ENCODE results near the gene CIAPIN1. TPM values are rescaled to one million over a fixed set of nuclear protein-coding genes. Genes with fewer than 3 reads are reported as not detected.

Gene CIAPIN1
- total RNA-seq, 1 experiment from 2014 or later = 82.8 TPM

DNA sequence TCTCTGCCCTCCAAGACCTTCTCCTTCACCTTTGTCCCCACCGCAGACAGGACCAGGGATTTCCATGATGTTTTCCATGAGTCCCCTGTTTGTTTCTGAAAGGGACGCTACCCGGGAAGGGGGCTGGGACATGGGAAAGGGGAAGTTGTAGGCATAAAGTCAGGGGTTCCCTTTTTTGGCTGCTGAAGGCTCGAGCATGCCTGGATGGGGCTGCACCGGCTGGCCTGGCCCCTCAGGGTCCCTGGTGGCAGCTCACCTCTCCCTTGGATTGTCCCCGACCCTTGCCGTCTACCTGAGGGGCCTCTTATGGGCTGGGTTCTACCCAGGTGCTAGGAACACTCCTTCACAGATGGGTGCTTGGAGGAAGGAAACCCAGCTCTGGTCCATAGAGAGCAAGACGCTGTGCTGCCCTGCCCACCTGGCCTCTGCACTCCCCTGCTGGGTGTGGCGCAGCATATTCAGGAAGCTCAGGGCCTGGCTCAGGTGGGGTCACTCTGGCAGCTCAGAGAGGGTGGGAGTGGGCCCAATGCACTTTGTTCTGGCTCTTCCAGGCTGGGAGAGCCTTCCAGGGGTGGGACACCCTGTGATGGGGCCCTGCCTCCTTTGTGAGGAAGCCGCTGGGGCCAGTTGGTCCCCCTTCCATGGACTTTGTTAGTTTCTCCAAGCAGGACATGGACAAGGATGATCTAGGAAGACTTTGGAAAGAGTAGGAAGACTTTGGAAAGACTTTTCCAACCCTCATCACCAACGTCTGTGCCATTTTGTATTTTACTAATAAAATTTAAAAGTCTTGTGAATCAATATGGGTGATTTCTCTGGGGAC is 62.7 kb downstream of the CIAPIN1 start:
- no peak for TF ChIP-seq CTCF (conservative IDR thresholded peaks at IDR 0.05)
- no peaks in the 10 kb centered on the region for H3K79me1 ChIP-seq (ENCODE audit: insufficient read depth, low read depth, low read length, poor library complexity, severe bottlenecking)
- no peak overlapping the region for H3K27ac ChIP-seq (ENCODE audit: insufficient read length, low read depth, low read length)
- H2BK20ac ChIP-seq (ENCODE audit: low read depth, low read length, poor library complexity, severe bottlenecking) = no peak overlapping the region
- Mint-ChIP-seq H3K36me3 (ENCODE audit: insufficient read depth in 1 of 3, low read depth in 3 of 3) (no peaks in the 10 kb centered on the region), H3K9me3 (peaks cover 0 to 5% of the 10 kb centered on the region in 2 experiments; a peak in 1 of 5 replicates), H3K27ac (no peak overlapping the region; a peak in 3 of 7 replicates), H3K4me1 (peaks cover 5 to 18% of the 10 kb centered on the region in 2 experiments), H3K27me3 (ENCODE audit: low read depth) (peaks cover 3% of the 10 kb centered on the region), H3K4me3 (no peak overlapping the region)
- H3K14ac ChIP-seq (ENCODE audit: insufficient read depth, low read length) = no peak overlapping the region; the same call in 1 of the 2 replicates
- no peak overlapping the region for H3K23ac ChIP-seq (ENCODE audit: insufficient read length, low read depth, low read length)
- H3K9me3 ChIP-seq (ENCODE audit: control insufficient read depth, low read depth, low read length) = no peaks in the 10 kb centered on the region
- H3K56ac ChIP-seq (ENCODE audit: insufficient read length, low read depth, low read length) = no peak overlapping the region
- no peak overlapping the region for H3K4me2 ChIP-seq (ENCODE audit: insufficient read depth, insufficient read length, low read length)
- no peaks in the 10 kb centered on the region for H3K79me2 ChIP-seq (ENCODE audit: insufficient read depth, low read length)
- H4K91ac ChIP-seq (ENCODE audit: insufficient read length, low read depth, low read length) = no peak overlapping the region
- H2AFZ ChIP-seq (ENCODE audit: low read length) = no peak overlapping the region
- no peak overlapping the region for H2BK12ac ChIP-seq (ENCODE audit: insufficient read length, low read depth, low read length)
- H3K9ac ChIP-seq (ENCODE audit: extremely low read depth, insufficient read length, low read length) = no peak overlapping the region
- no CpG with 5 or more reads among the region's 11 CpGs for WGBS (ENCODE audit: extremely low coverage, insufficient read length, low lambda C conversion rate)
- no peak overlapping the region for H3T11ph ChIP-seq (ENCODE audit: low read length)
- no peak overlapping the region for H4K5ac ChIP-seq (ENCODE audit: insufficient read length, low read depth, low read length)
- no peaks in the 10 kb centered on the region for H3K23me2 ChIP-seq (ENCODE audit: insufficient read length, low read depth, low read length, poor library complexity, severe bottlenecking)
- no peak overlapping the region for H2BK15ac ChIP-seq (ENCODE audit: low read depth, low read length)
- no peak overlapping the region for H3K18ac ChIP-seq (ENCODE audit: insufficient read length, low read depth, low read length)
- H3K4ac ChIP-seq (ENCODE audit: low read depth, low read length) = no peak overlapping the region
- H4K20me1 ChIP-seq (ENCODE audit: control insufficient read depth, insufficient read depth, insufficient read length) = no peaks in the 10 kb centered on the region
- H3K27me3 ChIP-seq (ENCODE audit: insufficient read depth, low read length) = no peaks in the 10 kb centered on the region
- H2BK5ac ChIP-seq (ENCODE audit: insufficient read length, low read length) = no peak overlapping the region
- H4K8ac ChIP-seq (replicated peaks; ENCODE audit: insufficient read length, low read depth, low read length) = no peak overlapping the region
- H2BK120ac ChIP-seq (ENCODE audit: low read depth, low read length, poor library complexity, severe bottlenecking) = no peak overlapping the region
- no peak for DNase-seq
- H3K4me1 ChIP-seq (ENCODE audit: insufficient read depth, low read length) = 0 out of 2 replicates have a peak, but pooled peaks cover 2% of the 10 kb centered on the region
- H2AK5ac ChIP-seq (ENCODE audit: insufficient read length, low read length) = no peak overlapping the region

All from H9 (cell line).